Ishikawa (cell line): Measurements from ENCODE around the gene SCN2A.

Experiments
- CREB1 ChIP-seq: IDR thresholded peaks from 2 replicates; pipeline ENCODE4 v1.6.1; 2012; ENCODE audit warnings: low read depth
- EGR1 ChIP-seq: IDR thresholded peaks from 2 replicates; pipeline ENCODE4 v1.6.1; 2012
- EP300 ChIP-seq: IDR thresholded peaks from 2 replicates; pipeline ENCODE4 v1.6.1; 2012; ENCODE audit warnings: borderline replicate concordance
- FOXM1 ChIP-seq: IDR thresholded peaks from 2 replicates; pipeline ENCODE4 v1.6.1; 2012; ENCODE audit warnings: low read depth, borderline replicate concordance
- RAD21 ChIP-seq: IDR thresholded peaks from 2 replicates; pipeline ENCODE4 v1.6.1; 2012; ENCODE audit warnings: low read depth
- TAF1 ChIP-seq: IDR thresholded peaks from 2 replicates; pipeline ENCODE4 v1.6.1; 2012; ENCODE audit warnings: low read depth, mild to moderate bottlenecking
- TCF12 ChIP-seq: IDR thresholded peaks from 2 replicates; pipeline ENCODE4 v1.6.1; 2012; ENCODE audit warnings: low read depth
- TEAD4 ChIP-seq: IDR thresholded peaks from 2 replicates; pipeline ENCODE4 v1.6.1; 2012
- YY1 ChIP-seq: IDR thresholded peaks from 2 replicates; pipeline ENCODE4 v1.6.1; 2012; ENCODE audit warnings: low read depth
- ZBTB7A ChIP-seq: IDR thresholded peaks from 2 replicates; pipeline ENCODE4 v1.6.1; 2012; ENCODE audit warnings: low read depth
- TF ChIP-seq, protein P1 (sequence below): IDR thresholded peaks from 2 replicates; pipeline ENCODE4 v1.6.1; 2012
- TF ChIP-seq, protein P2 (sequence below): IDR thresholded peaks from 2 replicates; pipeline ENCODE4 v1.6.1; 2012; ENCODE audit warnings: low read depth, mild to moderate bottlenecking

DNA sequence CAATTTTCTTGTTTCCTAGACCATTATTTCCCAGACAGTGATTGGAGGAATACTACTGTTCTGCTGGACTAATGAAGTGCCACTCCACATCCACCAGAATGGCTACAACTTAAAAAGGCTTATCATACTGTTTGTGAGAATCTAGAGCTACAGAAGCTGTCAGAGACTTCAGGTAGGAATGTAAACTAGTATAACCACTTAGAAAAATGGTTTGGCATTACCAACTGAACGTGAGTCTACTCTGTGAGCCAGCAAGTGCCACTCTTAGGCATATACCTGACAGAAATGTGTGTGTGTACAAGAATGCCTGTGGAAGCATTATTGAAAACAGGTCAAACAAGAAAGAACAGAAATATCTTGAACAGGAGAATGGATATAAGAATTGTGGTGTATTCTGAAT is 31.1 kb upstream of the SCN2A start:
- TF ChIP-seq, protein P1, sequence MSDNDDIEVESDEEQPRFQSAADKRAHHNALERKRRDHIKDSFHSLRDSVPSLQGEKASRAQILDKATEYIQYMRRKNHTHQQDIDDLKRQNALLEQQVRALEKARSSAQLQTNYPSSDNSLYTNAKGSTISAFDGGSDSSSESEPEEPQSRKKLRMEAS, result no peak
- TF ChIP-seq, protein P2, sequence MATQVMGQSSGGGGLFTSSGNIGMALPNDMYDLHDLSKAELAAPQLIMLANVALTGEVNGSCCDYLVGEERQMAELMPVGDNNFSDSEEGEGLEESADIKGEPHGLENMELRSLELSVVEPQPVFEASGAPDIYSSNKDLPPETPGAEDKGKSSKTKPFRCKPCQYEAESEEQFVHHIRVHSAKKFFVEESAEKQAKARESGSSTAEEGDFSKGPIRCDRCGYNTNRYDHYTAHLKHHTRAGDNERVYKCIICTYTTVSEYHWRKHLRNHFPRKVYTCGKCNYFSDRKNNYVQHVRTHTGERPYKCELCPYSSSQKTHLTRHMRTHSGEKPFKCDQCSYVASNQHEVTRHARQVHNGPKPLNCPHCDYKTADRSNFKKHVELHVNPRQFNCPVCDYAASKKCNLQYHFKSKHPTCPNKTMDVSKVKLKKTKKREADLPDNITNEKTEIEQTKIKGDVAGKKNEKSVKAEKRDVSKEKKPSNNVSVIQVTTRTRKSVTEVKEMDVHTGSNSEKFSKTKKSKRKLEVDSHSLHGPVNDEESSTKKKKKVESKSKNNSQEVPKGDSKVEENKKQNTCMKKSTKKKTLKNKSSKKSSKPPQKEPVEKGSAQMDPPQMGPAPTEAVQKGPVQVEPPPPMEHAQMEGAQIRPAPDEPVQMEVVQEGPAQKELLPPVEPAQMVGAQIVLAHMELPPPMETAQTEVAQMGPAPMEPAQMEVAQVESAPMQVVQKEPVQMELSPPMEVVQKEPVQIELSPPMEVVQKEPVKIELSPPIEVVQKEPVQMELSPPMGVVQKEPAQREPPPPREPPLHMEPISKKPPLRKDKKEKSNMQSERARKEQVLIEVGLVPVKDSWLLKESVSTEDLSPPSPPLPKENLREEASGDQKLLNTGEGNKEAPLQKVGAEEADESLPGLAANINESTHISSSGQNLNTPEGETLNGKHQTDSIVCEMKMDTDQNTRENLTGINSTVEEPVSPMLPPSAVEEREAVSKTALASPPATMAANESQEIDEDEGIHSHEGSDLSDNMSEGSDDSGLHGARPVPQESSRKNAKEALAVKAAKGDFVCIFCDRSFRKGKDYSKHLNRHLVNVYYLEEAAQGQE, result no peak
- TF ChIP-seq FOXM1 (no peak), RAD21 (no peak), TEAD4 (no peak), TCF12 (no peak), CREB1 (no peak), EGR1 (no peak), TAF1 (no peak), ZBTB7A (no peak), YY1 (no peak), EP300 (no peak)
